ENCODE results near the gene CLEC2L.

CLEC2L gene

GRCh38 chr7:139563856-139564255 is 40.4 kb downstream of the CLEC2L start:
- POLR2A ChIA-PET: no interaction called here

GRCh38 chr7:139566075-139566474 is 42.6 kb downstream of the CLEC2L start:
- DNase-seq (ENCODE audit: low read depth, low spot score): no peak
- POLR2A ChIA-PET: no interaction called here
- H3K4me3 ChIP-seq (ENCODE audit: low read depth, low read length): no peak overlapping the region
- CTCF ChIA-PET: interaction anchor here (1.2 to 1.5 kb wide), 2 partner anchors 65 to 131 kb away, joined by 3 to 5 read pairs; no protein-coding TSS in a partner anchor
- no peak for TF ChIP-seq CTCF (IDR thresholded peaks at IDR 0.05; ENCODE audit: insufficient read depth, low read length, missing control alignments)

More at GRCh38 chr7:139563856-139564255, 40.4 kb downstream of the CLEC2L start:
- no peak for DNase-seq (ENCODE audit: low read depth, low spot score)
- no peak for TF ChIP-seq CTCF (IDR thresholded peaks at IDR 0.05; ENCODE audit: insufficient read depth, low read length, missing control alignments)
- CTCF ChIA-PET: interaction anchor here (1.9 kb wide), 1 partner anchor 38 kb away, joined by 10 read pairs; no protein-coding TSS in a partner anchor
- H3K4me3 ChIP-seq (ENCODE audit: low read depth, low read length): no peak overlapping the region

GRCh38 chr7:139566736-139567646 is 43.5 kb downstream of the CLEC2L start:
- no peak for DNase-seq (ENCODE audit: low read depth, low spot score)
- TF ChIP-seq CTCF (IDR thresholded peaks at IDR 0.05; ENCODE audit: insufficient read depth, low read length, missing control alignments): no peak
- CTCF ChIA-PET: interaction anchor here (1.5 kb wide), 1 partner anchor 66 kb away, joined by 5 read pairs; no protein-coding TSS in a partner anchor
- no peak overlapping the region for H3K4me3 ChIP-seq (ENCODE audit: low read depth, low read length)
- POLR2A ChIA-PET: no interaction called here

GRCh38 chr7:139567647-139568345 is 44.3 kb downstream of the CLEC2L start:
- H3K4me3 ChIP-seq (ENCODE audit: low read depth, low read length): no peak overlapping the region
- ChIA-PET CTCF (interaction anchor here (1.0 kb wide), 1 partner anchor 68 kb away, joined by 4 read pairs; no protein-coding TSS in a partner anchor), POLR2A (no interaction called here)

GRCh38 chr7:139568346-139568675 is 44.8 kb downstream of the CLEC2L start:
- DNase-seq (ENCODE audit: low read depth, low spot score): no peak
- CTCF ChIA-PET: interaction anchor here (1.0 to 2.4 kb wide), 3 partner anchors 10 to 71 kb away, joined by 4 to 7 read pairs (median 5); no protein-coding TSS in a partner anchor
- POLR2A ChIA-PET: no interaction called here
- no peak overlapping the region for H3K4me3 ChIP-seq (ENCODE audit: low read depth, low read length)
- no peak for TF ChIP-seq CTCF (IDR thresholded peaks at IDR 0.05; ENCODE audit: insufficient read depth, low read length, missing control alignments)

More at GRCh38 chr7:139567647-139568345, 44.3 kb downstream of the CLEC2L start:
- no peak for TF ChIP-seq CTCF (IDR thresholded peaks at IDR 0.05; ENCODE audit: insufficient read depth, low read length, missing control alignments)
- no peak for DNase-seq (ENCODE audit: low read depth, low spot score)
